ENCODE measurements around the gene SOCS3. TPM values are rescaled to one million over a fixed set of nuclear protein-coding genes. Genes with fewer than 3 reads are reported as not detected.
A peak's percentile ranks its signal among the peaks of the same experiment; 100 is the strongest.

Gene SOCS3
- total and polyA plus RNA-seq, 10 of the 15 experiments (the other 5 are each of a cell fraction or from before 2014, with no cell fraction given), result 0.05 to 3.9 (median 1.0) TPM

DNA sequence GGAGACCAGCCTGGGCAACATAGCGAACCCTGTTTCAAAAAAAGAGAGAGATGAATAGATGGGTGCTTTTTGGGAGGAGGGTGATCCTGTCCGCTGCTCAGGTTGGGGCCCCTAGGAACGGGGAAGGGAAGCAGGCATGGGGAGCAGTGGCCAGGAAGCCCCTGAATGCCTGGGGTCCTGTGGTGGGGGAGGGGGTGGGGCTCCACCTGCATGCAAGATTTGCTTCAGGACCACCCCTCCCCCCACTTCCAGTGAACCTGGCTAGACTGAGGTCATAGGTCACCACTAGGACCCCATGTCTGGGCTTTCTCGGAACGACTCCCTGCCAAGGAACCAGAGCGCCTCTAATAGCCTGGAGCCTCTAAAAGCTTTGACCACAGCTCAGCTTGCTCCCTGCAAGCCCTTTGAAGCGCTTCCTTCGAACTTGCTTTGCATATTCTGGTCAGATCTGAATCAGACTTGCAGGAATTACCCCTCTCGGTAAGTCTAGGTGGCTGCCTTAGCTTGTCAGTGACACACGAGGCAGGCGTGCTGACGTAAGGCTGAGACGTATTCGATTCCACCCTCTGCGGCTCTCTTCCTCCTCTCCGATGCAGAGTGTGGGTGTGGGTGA lies 3.7 kb downstream of the SOCS3 start:
- Histone ChIP-seq H3K4me3 (peak overlapping the region; percentile 34; the same call in 1 of the 2 replicates), H3K4me2 (ENCODE audit: control insufficient read depth, insufficient read depth) (peak overlapping the region; percentile 73), H3K27ac (ENCODE audit: control insufficient read depth, insufficient read depth) (peak overlapping the region; percentile 78), H3K9me3 (replicated peaks; ENCODE audit: control insufficient read depth, insufficient read depth, low read length) (no peaks in the 10 kb centered on the region), H3K4me1 (ENCODE audit: control insufficient read depth, insufficient read depth, low read length) (peaks cover 43% of the 10 kb centered on the region), H3K27me3 (replicated peaks in 1 of 2; ENCODE audit: control insufficient read depth in 2 of 2, insufficient read depth in 2 of 2, low read length in 1 of 2) (peaks cover 0 to 3% of the 10 kb centered on the region in 2 experiments; a peak in 1 of 4 replicates), H4K20me1 (ENCODE audit: control insufficient read depth, insufficient read depth) (no peaks in the 10 kb centered on the region), H3K79me2 (ENCODE audit: control insufficient read depth, insufficient read depth, low read length) (peaks cover 8% of the 10 kb centered on the region), H3K36me3 (ENCODE audit: control insufficient read depth in 2 of 2, insufficient read depth in 2 of 2, low read length in 1 of 2) (no peaks in the 10 kb centered on the region; a peak in 1 of 4 replicates), H3K9ac (ENCODE audit: control insufficient read depth, insufficient read depth, low read length) (peak overlapping the region; percentile 36), H2AFZ (ENCODE audit: control insufficient read depth, low read depth, low read length) (no peak overlapping the region)
- intact Hi-C loops (cut with micrococcal nuclease; ENCODE audit: unreplicated experiment), result loop anchor here (2.0 kb wide), 1 partner anchor 39 kb away; no protein-coding TSS in a partner anchor
- ChIA-PET POLR2A (interaction anchor here (0.5 to 1.5 kb wide), 9 partner anchors 11 to 228 kb away, joined by 3 to 15 read pairs (median 4); no protein-coding TSS in a partner anchor), RAD21 (ENCODE audit: unreplicated experiment) (interaction anchor here (0.8 to 2.0 kb wide), 17 partner anchors 9 to 105 kb away, joined by 3 to 12 read pairs (median 5); no protein-coding TSS in a partner anchor), CTCF (interaction anchor here (0.6 to 1.6 kb wide), 13 partner anchors 12 to 105 kb away, joined by 3 to 7 read pairs (median 3); no protein-coding TSS in a partner anchor), SMC1A (ENCODE audit: uncharacterized antibody, unreplicated experiment) (interaction anchor here (0.6 to 1.4 kb wide), 10 partner anchors 28 to 100 kb away, joined by 3 to 13 read pairs (median 3); no protein-coding TSS in a partner anchor)
- peak; percentile 97 for DNase-seq (ENCODE audit: low read depth, low spot score)
- ATAC-seq, result peak; percentile 66
- 1% methylated on average over 16 of the region's 16 CpGs for WGBS (ENCODE audit: insufficient coverage, insufficient replicate concordance, low lambda C conversion rate, missing lambda C conversion rate)
- no TSS peak for BruUV-seq (replicated peaks)
- FAIRE-seq, result peak; percentile 99
- in situ Hi-C loops (cut with MboI), result no loop called here
- TF ChIP-seq BMI1 (IDR thresholded peaks at IDR 0.05; ENCODE audit: borderline replicate concordance) (peak; percentile 65), PAX8 (IDR thresholded peaks at IDR 0.05) (no peak), JUND (IDR thresholded peaks at IDR 0.05; ENCODE audit: low read depth, low read length) (peak; percentile 73; the same call in 1 of the 2 replicates), ZSCAN29 (IDR thresholded peaks at IDR 0.05) (no peak), SRF (IDR thresholded peaks at IDR 0.05; ENCODE audit: low read depth in 2 of 2, low read length in 2 of 2) (peak in 1 of 2 experiments; percentile 65; a peak in 2 of 4 replicates)
- TF ChIP-seq, protein P1, sequence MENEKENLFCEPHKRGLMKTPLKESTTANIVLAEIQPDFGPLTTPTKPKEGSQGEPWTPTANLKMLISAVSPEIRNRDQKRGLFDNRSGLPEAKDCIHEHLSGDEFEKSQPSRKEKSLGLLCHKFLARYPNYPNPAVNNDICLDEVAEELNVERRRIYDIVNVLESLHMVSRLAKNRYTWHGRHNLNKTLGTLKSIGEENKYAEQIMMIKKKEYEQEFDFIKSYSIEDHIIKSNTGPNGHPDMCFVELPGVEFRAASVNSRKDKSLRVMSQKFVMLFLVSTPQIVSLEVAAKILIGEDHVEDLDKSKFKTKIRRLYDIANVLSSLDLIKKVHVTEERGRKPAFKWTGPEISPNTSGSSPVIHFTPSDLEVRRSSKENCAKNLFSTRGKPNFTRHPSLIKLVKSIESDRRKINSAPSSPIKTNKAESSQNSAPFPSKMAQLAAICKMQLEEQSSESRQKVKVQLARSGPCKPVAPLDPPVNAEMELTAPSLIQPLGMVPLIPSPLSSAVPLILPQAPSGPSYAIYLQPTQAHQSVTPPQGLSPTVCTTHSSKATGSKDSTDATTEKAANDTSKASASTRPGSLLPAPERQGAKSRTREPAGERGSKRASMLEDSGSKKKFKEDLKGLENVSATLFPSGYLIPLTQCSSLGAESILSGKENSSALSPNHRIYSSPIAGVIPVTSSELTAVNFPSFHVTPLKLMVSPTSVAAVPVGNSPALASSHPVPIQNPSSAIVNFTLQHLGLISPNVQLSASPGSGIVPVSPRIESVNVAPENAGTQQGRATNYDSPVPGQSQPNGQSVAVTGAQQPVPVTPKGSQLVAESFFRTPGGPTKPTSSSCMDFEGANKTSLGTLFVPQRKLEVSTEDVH (IDR thresholded peaks at IDR 0.05; ENCODE audit: low read depth, partially characterized antibody), result peak; percentile 71
- TF ChIP-seq, protein P2, sequence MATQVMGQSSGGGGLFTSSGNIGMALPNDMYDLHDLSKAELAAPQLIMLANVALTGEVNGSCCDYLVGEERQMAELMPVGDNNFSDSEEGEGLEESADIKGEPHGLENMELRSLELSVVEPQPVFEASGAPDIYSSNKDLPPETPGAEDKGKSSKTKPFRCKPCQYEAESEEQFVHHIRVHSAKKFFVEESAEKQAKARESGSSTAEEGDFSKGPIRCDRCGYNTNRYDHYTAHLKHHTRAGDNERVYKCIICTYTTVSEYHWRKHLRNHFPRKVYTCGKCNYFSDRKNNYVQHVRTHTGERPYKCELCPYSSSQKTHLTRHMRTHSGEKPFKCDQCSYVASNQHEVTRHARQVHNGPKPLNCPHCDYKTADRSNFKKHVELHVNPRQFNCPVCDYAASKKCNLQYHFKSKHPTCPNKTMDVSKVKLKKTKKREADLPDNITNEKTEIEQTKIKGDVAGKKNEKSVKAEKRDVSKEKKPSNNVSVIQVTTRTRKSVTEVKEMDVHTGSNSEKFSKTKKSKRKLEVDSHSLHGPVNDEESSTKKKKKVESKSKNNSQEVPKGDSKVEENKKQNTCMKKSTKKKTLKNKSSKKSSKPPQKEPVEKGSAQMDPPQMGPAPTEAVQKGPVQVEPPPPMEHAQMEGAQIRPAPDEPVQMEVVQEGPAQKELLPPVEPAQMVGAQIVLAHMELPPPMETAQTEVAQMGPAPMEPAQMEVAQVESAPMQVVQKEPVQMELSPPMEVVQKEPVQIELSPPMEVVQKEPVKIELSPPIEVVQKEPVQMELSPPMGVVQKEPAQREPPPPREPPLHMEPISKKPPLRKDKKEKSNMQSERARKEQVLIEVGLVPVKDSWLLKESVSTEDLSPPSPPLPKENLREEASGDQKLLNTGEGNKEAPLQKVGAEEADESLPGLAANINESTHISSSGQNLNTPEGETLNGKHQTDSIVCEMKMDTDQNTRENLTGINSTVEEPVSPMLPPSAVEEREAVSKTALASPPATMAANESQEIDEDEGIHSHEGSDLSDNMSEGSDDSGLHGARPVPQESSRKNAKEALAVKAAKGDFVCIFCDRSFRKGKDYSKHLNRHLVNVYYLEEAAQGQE (IDR thresholded peaks at IDR 0.05; ENCODE audit: low read depth, low read length), result no peak
- TF ChIP-seq, protein P3, sequence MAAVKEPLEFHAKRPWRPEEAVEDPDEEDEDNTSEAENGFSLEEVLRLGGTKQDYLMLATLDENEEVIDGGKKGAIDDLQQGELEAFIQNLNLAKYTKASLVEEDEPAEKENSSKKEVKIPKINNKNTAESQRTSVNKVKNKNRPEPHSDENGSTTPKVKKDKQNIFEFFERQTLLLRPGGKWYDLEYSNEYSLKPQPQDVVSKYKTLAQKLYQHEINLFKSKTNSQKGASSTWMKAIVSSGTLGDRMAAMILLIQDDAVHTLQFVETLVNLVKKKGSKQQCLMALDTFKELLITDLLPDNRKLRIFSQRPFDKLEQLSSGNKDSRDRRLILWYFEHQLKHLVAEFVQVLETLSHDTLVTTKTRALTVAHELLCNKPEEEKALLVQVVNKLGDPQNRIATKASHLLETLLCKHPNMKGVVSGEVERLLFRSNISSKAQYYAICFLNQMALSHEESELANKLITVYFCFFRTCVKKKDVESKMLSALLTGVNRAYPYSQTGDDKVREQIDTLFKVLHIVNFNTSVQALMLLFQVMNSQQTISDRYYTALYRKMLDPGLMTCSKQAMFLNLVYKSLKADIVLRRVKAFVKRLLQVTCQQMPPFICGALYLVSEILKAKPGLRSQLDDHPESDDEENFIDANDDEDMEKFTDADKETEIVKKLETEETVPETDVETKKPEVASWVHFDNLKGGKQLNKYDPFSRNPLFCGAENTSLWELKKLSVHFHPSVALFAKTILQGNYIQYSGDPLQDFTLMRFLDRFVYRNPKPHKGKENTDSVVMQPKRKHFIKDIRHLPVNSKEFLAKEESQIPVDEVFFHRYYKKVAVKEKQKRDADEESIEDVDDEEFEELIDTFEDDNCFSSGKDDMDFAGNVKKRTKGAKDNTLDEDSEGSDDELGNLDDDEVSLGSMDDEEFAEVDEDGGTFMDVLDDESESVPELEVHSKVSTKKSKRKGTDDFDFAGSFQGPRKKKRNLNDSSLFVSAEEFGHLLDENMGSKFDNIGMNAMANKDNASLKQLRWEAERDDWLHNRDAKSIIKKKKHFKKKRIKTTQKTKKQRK (IDR thresholded peaks at IDR 0.05; ENCODE audit: low read depth, low read length), result no peak
- TF ChIP-seq, protein P4, sequence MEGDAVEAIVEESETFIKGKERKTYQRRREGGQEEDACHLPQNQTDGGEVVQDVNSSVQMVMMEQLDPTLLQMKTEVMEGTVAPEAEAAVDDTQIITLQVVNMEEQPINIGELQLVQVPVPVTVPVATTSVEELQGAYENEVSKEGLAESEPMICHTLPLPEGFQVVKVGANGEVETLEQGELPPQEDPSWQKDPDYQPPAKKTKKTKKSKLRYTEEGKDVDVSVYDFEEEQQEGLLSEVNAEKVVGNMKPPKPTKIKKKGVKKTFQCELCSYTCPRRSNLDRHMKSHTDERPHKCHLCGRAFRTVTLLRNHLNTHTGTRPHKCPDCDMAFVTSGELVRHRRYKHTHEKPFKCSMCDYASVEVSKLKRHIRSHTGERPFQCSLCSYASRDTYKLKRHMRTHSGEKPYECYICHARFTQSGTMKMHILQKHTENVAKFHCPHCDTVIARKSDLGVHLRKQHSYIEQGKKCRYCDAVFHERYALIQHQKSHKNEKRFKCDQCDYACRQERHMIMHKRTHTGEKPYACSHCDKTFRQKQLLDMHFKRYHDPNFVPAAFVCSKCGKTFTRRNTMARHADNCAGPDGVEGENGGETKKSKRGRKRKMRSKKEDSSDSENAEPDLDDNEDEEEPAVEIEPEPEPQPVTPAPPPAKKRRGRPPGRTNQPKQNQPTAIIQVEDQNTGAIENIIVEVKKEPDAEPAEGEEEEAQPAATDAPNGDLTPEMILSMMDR (IDR thresholded peaks at IDR 0.05 in 2 of 3, conservative IDR thresholded peaks at IDR 0.05 in 1 of 3; ENCODE audit: control insufficient read depth in 2 of 3, extremely low read depth in 1 of 3, insufficient read depth in 1 of 3, low read depth in 3 of 3, low read length in 3 of 3), result peak in 2 of 3 experiments; percentile 25 to 40; a peak in 1 of 6 replicates
